ENCODE results near the gene PYROXD2.

DNA sequence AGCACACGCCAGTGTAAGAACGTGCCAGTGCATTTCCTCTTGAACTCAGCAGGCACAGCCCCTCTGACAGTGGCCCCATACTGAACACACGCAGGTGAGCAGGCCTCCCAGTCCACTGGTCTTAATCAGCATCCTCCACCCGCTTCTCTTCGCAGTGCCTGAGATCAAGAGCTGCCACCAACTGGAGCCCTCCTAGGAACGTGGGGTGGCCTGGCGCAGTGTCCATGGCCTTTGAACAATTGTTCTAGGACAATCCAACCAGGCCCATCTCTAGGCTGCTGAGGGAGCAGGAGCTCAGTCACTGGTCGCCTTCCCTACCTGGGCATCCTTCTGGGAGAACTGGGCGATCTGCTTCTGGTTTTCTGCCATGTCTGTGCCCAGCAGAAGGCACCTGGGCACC lies 15.2 kb downstream of the PYROXD2 start:
- TF ChIP-seq GATA3 (IDR thresholded peaks at IDR 0.05; ENCODE audit: low read depth, low read length) = no peak
- TF ChIP-seq GATA2 (IDR thresholded peaks at IDR 0.05; ENCODE audit: low read depth, low read length) = no peak
